NCI-H146 treated with DMSO at 0.1 percent for 48 hours (cell line): ENCODE results near the gene PRELID1.
A peak's percentile ranks its signal among the peaks of the same experiment; 100 is the strongest.
"Not testable (repeated sequence)": the region's sequence is repeated elsewhere in the genome, so short reads cannot be mapped to it uniquely, and the experiment has no call there.

Source experiments
- DNase-seq: peaks from one replicate; lab custom pipeline; 2025; ENCODE audit not compliant: unreplicated experiment; lab: John Stamatoyannopoulos, UW

Gene PRELID1

GRCh38 chr5:177334781-177335700, 31.4 kb downstream of the PRELID1 start:
- no peak for DNase-seq

DNA sequence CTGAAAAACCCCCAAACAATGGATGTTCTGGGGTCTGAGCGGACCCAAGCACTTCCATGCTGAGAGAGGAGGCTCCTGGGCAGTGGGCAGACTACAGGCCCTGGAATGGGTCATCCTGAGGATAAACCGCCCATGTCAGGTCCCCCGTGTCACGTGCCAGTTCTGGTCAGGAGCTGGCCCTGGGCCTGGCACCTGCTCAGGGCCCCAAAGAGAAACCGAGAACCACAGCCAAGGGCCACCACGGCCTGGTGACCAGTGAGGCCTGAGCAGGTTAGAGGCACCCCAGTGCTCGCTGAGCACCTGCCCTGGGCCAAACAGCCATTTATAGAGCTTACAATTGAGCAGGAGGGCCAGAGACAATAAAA, 32.1 kb downstream of the PRELID1 start:
- no peak for DNase-seq

DNA sequence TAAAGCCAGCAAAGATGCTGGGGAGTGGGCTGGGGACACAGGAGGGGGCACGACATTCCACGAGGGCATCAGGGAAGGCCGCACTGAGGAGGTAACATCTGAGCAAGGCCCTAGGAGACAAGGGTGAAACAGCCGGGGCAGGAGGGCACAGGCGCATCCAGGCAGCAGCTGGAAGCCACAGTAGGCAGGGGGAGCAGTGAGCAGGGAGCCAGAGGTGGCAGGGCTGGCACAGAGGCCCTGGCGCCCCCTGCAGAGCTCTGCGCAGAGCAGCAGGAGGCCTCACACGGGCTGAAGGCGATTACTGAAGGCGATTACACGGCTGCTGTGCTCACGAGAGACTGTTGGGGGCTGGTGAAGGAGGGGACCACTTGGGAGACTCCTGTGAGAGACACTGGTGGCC, 32.5 kb downstream of the PRELID1 start:
- no peak for DNase-seq

GRCh38 chr5:177336603-177337494, 33.2 kb downstream of the PRELID1 start:
- DNase-seq: no peak

DNA sequence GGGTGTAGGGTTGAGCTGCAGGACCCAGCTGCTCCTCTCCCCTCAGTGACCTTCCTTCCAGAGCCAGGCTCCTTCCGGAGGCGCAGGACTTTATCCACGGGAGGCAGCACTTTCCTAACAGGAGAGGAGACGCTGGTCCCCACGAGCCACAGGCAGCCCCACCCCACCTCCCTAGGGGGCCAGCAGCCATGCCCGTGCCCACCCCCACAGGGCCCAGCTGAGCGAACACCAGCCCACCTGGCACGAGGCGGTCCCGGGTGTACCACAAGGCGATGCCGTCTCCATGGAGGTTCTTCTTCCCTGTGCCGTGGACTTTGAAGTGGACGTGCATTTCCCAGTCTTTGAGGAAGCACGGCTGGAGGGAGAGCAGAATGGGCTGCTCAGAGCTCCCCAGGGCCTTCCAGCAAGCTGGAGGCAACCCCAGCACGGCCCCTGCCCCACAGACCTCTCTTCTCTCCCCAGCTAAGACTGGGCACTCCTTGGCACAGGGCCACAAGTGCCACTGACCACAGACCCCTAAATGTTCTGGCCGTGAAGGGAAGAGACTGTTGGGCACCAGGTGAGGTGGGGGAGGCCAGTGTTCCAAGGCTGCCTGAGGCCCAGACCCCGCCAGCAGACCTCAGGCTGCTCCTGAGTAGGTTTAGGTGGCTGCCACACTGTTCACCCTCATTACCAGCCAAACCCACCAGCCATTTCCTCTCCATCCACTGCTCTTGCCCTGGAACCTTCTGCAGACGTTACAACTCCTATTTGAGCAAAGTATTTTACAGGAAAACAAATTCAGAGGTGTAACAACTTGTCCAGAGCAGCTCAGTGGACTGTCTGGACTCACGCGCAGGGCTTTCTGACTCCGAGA, 34.9 kb downstream of the PRELID1 start:
- DNase-seq: no peak

- DNase-seq: no peak
Observed at GRCh38 chr5:177339107-177339638, 35.6 kb downstream of the PRELID1 start.

DNA sequence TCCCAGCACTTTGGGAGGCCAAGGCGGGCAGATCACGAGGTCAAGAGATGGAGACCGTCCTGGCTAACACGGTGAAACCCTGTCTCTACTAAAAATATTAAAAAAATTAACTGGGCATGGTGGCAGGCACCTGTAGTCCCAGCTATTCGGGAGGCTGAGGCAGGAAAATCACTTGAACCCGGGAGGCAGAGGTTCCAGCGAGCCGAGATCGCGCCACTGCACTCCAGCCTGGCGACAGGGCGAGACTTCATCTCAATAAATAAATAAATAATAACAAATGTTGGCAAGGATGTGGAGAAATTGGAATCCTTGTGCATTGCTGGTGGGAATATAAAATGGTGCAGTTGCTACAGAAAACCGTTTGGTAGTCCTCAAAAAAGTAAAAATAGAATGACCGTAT, 39.4 kb downstream of the PRELID1 start:
- not testable (repeated sequence) for DNase-seq

- no peak for DNase-seq
Observed at GRCh38 chr5:177343777-177344176, 40.2 kb downstream of the PRELID1 start.

- no peak for DNase-seq
Observed at GRCh38 chr5:177344891-177345290, 41.3 kb downstream of the PRELID1 start.

- DNase-seq: no peak
Observed at GRCh38 chr5:177346820-177347219, 43.2 kb downstream of the PRELID1 start.

- DNase-seq: no peak
Observed at GRCh38 chr5:177347699-177348098, 44.1 kb downstream of the PRELID1 start.

- no peak for DNase-seq
Observed at GRCh38 chr5:177349362-177349647, 45.7 kb downstream of the PRELID1 start.

- no peak for DNase-seq
Observed at GRCh38 chr5:177349762-177350161, 46.2 kb downstream of the PRELID1 start.

DNA sequence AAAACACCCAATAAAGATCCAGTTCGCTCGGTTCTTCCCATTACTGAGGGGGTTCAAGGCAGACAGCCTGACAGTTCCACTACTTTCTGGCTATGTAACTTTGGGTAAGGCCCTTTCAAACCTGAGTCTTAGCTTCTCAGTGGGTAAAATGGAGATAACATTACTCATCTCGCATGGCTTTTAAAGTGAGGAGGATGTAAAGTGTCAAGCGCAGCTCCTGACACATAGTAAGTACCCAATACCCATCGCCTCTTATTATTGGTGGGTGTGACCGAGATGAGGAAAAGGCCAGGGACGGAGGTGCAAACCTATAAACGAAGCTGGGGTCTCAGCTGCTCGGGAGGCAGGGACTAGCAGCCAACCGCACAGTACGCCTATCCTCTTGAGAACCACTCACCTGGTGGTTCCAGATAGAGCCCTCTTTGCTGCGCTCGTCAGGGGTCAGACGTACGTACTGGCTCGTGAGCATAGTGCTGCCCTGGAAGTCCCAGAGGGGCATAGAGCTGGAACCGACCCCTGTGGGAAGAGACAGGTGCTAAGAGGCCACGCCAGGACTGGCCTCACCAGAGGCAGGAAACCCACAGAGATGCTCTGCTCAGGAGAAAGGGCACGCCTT, 47.3 kb downstream of the PRELID1 start:
- no peak for DNase-seq

DNA sequence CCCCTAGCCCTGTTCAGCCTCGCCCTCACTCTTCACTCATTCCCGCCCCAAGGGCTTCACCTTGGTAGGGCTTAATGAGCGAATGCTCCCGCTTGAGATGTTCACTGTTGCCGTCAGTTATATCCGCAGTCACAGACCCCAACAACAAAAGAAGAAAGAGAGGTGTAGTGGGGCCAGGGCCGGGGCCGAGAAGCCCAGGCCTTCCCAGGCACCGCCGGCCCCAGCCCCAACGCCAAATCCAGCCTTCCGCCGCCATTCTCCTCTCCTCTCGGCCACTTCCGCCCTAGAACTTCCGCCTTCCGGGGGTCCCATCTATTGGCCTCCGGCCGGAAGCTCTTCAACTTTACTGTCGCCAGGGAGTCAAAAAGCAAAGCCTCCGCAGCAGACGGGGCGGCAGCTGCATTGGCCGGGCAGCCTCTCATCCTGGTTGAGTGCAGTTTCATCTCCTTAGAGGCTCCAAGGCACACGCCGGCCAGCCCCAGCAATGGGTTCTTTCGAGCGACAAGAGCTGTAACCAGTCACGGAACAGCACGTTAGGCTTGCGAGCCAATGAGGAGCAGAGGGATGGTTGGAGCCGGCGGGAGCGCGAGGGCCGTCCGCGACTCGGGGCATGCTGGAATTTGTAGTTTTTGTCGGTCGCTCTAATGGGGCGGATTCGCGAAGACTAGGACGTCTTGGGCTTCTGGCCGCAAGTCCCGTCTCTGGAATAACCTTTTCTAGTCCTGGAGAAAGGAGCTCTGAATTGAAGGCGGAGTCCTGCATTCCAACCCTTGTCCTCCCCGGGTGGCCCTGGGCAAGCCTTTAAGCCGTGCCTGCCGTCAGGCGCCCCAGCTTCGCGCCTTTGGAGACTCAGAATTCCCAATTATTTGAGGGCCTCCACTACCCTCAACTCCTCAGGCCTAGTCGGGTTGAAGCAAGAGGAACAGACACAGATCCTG, 48.1 kb downstream of the PRELID1 start, which contains the start of gene LMAN2:
LMAN2 (minus strand) TSS at position 277 of the 938 bp plus-strand sequence; CDS start at position 256, 21 bp downstream.
- DNase-seq: peak; percentile 76

- DNase-seq: no peak
Observed at GRCh38 chr5:177353093-177353492, 49.5 kb downstream of the PRELID1 start.

DNA sequence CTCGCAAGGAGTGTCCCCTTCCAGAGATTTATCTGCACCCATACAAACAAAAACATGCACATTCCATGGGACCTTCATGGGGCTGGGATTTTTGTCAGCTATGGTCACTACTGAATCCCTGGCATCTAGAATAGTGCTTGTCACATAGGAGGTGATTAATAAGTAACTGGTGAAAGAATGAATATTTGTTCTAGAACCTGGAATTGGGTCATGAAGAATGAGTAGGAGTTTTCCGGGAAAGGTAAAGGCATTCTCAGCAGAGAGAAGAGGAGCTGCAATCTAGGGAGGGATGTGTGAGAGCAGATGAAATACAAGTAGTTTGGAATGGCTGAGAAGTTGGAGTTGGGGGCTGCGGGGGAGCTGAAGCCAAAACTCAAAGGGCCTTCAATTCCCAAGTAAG, 50.7 kb downstream of the PRELID1 start:
- no peak for DNase-seq

DNA sequence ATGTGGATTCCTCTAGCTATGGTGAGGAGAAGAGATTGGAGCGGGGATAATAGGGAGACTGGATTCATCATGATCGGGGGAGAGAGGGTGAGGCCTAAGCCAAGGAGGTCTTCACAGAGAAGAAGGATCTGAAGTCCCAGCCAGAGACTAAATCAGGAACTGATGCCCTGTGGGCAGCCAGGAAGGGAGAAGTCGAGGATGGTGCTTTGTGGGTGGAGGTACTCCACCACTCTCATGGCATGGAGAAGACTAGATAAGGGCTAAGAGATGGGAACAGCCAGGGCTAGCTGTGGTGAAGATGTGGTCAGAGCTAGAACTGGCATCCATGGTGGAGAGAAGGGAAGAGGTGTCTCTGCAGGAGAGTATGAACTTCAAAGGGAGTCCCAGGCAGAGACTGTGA, 51.1 kb downstream of the PRELID1 start:
- no peak for DNase-seq

GRCh38 chr5:177355162-177355867, 51.7 kb downstream of the PRELID1 start:
- DNase-seq: no peak
